Activated CD8-positive, alpha-beta memory T cell treated with anti-CD3 and anti-CD28 coated beads, Interleukin-2, amount 50 U/mL, for 24 hours (primary cell): ENCODE measurements around the gene TMEM168.
"Not testable (repeated sequence)": the region's sequence is repeated elsewhere in the genome, so short reads cannot be mapped to it uniquely, and the experiment has no call there.

ENCODE experiments used
- DNase-seq: peaks from one replicate; pipeline ENCODE4 v3.0.0-alpha.2; 2020; ENCODE audit errors: extremely low read depth

TMEM168 gene

GRCh38 chr7:112781110-112781509 lies 9.1 kb downstream of the TMEM168 start:
- no peak for DNase-seq

DNA sequence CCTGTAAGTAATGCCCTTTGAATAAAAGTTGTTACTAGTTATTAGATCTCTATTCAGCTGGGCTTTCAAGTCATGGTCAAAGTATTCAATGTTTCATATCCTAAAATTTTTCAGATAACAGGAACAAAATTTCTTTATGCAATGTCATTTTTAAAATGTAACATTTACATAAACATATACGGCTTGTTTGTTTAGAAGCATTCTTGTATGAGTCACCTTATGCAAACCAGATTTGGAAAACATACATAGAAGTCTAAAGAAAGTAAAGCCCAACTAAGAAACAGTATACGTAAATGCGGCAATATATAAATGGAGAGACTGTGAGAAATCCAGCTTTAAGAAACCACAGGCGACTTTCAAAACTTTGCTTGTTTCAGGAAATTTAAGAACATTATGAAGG lies 10.5 kb downstream of the TMEM168 start:
- DNase-seq, result no peak

- no peak for DNase-seq
These were observed 12.8 kb downstream of the TMEM168 start for GRCh38 chr7:112777406-112777805.

GRCh38 chr7:112771166-112771565 lies 19.0 kb downstream of the TMEM168 start:
- DNase-seq, result no peak

DNA sequence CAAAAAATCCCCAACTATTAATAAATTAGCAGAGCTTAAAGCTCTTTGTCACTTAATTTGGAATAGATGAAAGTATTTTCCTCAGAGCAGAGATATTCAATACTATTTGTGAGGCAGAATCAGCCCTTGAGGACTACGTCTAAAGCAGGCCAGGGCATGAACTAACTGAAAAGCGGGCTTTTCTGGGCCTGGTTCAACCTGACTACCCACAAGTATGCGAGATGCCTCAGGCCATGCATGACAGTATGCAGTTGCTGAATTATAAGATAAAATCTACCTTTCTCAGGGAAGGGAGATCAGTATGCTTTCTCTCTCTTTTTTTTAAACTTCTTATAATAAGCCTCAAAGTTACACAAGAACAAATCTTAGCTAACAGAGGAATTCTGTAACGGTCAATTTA lies 20.1 kb downstream of the TMEM168 start:
- DNase-seq, result no peak

DNA sequence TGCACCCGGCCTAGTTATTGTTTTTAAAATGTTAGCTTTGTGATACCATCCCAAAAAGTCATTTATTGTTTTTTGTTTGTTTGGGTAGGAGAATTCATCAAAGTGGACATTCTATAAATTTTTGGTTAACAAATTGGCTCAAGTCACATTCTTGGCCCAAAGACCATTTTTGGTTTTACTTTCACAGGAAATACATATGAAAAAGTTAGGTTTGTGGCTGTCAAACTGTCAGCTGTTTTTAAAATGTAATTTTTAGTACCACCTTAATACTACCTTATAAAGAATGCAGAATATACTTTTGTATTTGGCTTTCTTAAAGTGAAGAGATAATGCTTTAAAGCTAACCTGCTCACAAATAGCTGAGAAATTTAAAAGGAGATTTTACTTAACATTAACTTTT lies 25.1 kb downstream of the TMEM168 start:
- DNase-seq, result no peak

GRCh38 chr7:112763996-112764395 lies 26.2 kb downstream of the TMEM168 start:
- no peak for DNase-seq

- DNase-seq, result no peak
These were observed 26.9 kb downstream of the TMEM168 start for GRCh38 chr7:112763298-112763697.

GRCh38 chr7:112759905-112760304 lies 30.3 kb downstream of the TMEM168 start:
- no peak for DNase-seq

GRCh38 chr7:112757337-112757736 lies 32.9 kb downstream of the TMEM168 start:
- DNase-seq, result no peak

DNA sequence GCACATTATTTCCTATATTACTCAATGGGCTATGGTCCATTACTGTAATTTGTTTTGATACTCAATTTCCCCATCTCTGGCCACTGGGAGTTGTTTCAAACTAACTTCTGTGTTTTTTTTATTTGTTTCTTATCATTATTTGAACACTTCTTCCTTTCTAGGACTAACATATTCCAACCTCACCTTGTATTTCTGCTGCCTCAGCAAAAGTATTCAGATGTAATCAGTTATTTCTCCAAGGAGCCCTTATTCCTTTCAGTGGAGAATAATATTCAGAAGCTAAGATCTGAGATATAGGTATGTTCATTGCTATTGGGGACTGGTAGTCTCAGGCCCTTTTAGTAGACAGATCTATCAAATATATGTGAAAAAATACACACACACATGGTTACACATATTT lies 36.9 kb downstream of the TMEM168 start:
- DNase-seq, result no peak

DNA sequence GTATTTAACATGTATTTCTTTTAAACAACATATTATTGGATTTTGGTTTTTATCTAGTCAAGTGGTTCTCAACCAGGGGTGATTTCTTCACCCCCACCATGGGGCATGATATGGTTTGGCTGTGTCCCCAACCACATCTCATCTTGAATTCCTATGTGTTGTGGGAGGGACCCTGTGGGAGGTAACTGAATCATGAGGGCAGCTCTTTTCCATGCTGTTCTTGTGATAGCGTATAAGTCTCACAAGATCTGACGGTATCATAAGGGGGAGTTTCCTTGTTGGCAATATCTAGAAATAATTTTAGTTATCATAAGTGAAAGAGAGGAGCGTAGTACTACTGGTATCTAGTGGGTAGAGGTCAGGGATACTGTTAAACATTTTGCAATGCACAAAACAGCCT lies 37.6 kb downstream of the TMEM168 start:
- no peak for DNase-seq

DNA sequence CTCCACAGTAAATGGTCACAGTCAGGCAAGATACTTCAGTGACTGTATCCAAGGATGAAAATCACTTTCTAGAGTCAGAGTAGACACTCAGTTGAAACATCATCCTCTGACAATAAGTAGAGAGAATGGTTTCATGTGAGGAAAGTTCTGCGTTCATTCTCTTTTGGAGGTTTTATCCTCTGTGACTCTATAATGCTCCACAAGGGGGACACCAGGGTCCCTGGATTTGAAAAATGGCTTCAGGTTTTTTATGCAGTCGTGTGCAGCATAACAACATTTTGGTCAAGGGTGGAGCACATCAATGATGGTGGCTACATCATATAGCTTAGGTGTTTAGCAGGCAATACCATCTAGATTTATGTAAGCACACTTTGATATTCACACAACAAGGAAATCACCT lies 40.4 kb downstream of the TMEM168 start:
- no peak for DNase-seq

DNA sequence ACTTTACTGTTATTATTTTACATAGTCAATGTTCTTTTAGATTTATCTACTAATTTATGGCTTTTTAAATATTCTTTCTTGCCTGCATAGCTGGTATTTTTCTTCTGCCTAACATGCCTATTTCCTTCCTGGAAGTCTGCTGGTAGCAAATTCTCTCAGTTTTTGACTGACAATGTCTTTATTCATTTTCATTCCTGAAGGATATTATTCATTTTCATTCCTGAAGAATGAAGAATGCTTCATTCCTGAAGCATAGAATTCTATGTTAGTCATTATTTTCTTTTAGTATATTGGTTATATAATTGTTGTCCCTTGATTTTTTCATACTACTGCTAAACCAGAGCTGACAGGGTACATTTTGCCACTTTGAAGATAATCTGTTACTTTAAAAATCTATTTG lies 41.8 kb downstream of the TMEM168 start:
- no peak for DNase-seq

GRCh38 chr7:112745635-112746034 lies 44.6 kb downstream of the TMEM168 start:
- no peak for DNase-seq

DNA sequence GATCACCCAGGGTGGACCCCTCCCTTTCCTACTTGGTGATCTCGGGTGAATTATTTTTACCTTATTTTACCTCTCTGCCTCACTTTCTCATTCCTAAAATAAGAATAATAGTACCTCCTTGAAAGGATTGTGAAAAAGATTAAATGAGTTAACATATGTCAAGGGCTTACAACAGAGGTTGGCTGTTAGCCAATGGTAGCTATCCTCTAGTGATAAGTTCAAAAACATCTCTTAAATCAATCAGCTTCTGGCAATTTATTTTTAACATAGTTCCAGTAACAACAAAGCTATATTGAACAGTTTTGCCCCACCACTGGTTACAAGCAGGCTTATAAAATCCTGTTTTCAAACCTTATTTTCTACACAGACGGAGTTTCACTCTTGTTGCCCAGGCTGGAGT lies 45.4 kb downstream of the TMEM168 start:
- no peak for DNase-seq

GRCh38 chr7:112743811-112744210 lies 46.4 kb downstream of the TMEM168 start:
- DNase-seq, result no peak

GRCh38 chr7:112740667-112741066 lies 49.5 kb downstream of the TMEM168 start:
- no peak for DNase-seq

GRCh38 chr7:112739436-112740180 lies 50.6 kb downstream of the TMEM168 start:
- no peak for DNase-seq

DNA sequence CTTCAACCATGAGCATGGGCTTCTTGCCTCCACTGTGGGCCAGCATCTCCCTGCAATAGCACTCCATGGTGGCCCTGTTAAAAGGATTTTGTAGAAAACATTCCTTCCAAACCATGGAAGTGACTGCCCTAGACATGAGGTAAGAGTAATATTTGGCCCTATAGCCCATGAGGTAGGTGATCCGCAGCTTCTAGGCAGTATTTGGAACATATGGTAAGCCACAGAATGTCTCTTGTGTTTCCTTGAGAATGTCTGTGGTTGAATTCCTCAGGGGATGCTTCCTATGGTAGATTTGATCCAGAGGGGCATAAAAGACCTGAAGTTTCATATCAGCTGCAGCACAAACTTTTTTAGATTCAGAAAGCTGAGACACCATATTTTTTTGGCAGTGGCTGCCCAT lies 54.9 kb downstream of the TMEM168 start:
- no peak for DNase-seq

- DNase-seq, result not testable (repeated sequence)
These were observed 58.9 kb downstream of the TMEM168 start for GRCh38 chr7:112731324-112731723.

GRCh38 chr7:112726076-112726475 lies 64.1 kb downstream of the TMEM168 start:
- DNase-seq, result no peak

DNA sequence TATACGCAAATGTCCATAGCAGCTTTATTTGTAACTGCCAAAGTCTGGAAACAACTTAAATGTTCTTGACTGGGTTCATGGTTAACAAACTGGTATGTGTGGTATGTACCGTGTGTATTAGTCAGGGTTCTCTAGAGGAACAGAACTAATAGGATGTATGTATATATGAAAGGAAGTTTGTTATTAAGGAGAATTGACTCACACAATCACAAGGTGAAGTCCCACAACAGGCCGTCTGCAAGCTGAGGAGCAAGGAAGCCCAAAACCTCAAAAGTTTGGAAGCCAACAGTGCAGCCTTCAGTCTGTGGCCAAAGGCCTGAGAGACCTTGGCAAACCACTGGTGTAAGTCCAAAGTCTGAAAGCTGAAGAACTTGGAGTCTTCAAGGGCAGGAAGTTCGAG lies 66.8 kb downstream of the TMEM168 start:
- no peak for DNase-seq

GRCh38 chr7:112721366-112721765 lies 68.8 kb downstream of the TMEM168 start:
- no peak for DNase-seq
